H1 (cell line): Measurements from ENCODE around the gene C22orf23. TPM values are rescaled to one million over a fixed set of nuclear protein-coding genes. Genes with fewer than 3 reads are reported as not detected.

Experiments used
- USF2 ChIP-seq: IDR thresholded peaks from 2 replicates; pipeline ENCODE4 v1.6.1; 2011; ENCODE audit warnings: low read length, improper control_type of control experiment
- polyA plus RNA-seq, 7 experiments: library from polyadenylated mRNA; depleted of rRNA in 3 of 7; stranded (reverse) in 5 of 7; unstranded in 2 of 7; fragments of >200 nt in 5 of 7; fragments of 200-250 nt in 2 of 7; gene quantifications; 1 replicate in 5 of 7; 2 replicates in 1 of 7; 4 replicates in 1 of 7; pipeline versions ENCODE4 v1.2.1 to v1.2.3, GENCODE V29; 2011 to 2013; ENCODE audit warnings: missing spikeins in 2 of 7, mixed read lengths in 2 of 7
- total RNA-seq: library from RNA; stranded (reverse); fragmentation: NEBNext Ultra II Directional; extraction: Animal tissue kit (Norgen Biotek cat#: 25700); gene quantifications from 2 replicates; pipeline ENCODE4 v1.2.1, GENCODE V29; 2021

Gene C22orf23
- total and polyA plus RNA-seq, 2 of the 8 experiments (the other 6 are each of a cell fraction or from before 2014, with no cell fraction given) = 0.50 to 0.54 TPM

DNA sequence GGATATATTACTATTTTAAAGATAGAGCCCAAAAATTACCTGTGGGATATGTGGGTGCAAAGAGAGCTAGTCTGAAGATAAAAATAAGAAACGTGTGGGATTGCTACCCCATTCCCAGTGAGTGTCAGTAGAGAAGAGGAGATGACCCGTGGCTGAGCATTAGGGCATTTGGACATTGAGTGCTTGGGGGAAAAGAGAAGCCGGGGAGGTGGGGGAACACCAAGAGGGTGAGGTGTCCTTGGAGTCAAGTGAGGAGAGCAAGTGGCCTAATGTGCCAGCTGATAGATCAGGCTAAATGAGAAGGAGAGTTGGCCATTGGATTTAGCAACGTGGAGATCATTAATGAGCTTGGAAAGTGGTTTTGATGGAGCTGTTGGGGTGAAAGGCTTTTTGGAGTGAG is 1.3 kb upstream of the C22orf23 start (continued):
- no peak for TF ChIP-seq USF2
